CD14-positive monocyte (primary cell): Measurements from ENCODE around the gene STK32C. TPM values are rescaled to one million over a fixed set of nuclear protein-coding genes. Genes with fewer than 3 reads are reported as not detected.

Experiments
- DNase-seq, 3 donors: peaks; one replicate each; pipeline ENCODE4 v3.0.0-alpha.2; 2011 to 2022
- H2AFZ ChIP-seq: 2 replicates; pipeline ENCODE4 v1.6.0; 2012; ENCODE audit warnings: mild to moderate bottlenecking, low read depth, low read length, inconsistent platforms; ENCODE audit not compliant: insufficient read depth, poor library complexity, severe bottlenecking
- H3K27ac ChIP-seq, 2 donors: 1 replicate in 1 of 2; 2 replicates in 1 of 2; pipeline ENCODE4 v1.5.1; 2012 to 2013; ENCODE audit warnings: low read length in 2 of 2, control low read depth in 1 of 2, inconsistent platforms in 1 of 2, low read depth in 1 of 2, mild to moderate bottlenecking in 1 of 2
- H3K27me3 ChIP-seq, 2 donors: one replicate each; pipeline versions ENCODE4 v1.6.0 to v1.6.1; 2011 to 2013; ENCODE audit warnings: low read length in 2 of 2; ENCODE audit not compliant: control insufficient read depth in 2 of 2, insufficient read depth in 2 of 2
- H3K36me3 ChIP-seq, 2 donors: replicated peaks in 1 of 2; 1 replicate in 1 of 2; 2 replicates in 1 of 2; pipeline versions ENCODE4 v1.5.1 to v1.6.1; 2012 to 2013; ENCODE audit warnings: low read length in 2 of 2, control low read depth in 1 of 2, inconsistent platforms in 1 of 2, mild to moderate bottlenecking in 1 of 2; ENCODE audit not compliant: insufficient read depth in 2 of 2, control insufficient read depth in 1 of 2
- H3K4me1 ChIP-seq, 2 donors: 1 replicate in 1 of 2; 2 replicates in 1 of 2; pipeline versions ENCODE4 v1.5.1 to v1.6.1; 2012 to 2013; ENCODE audit warnings: low read length in 2 of 2, control low read depth in 1 of 2, inconsistent platforms in 1 of 2, mild to moderate bottlenecking in 1 of 2, moderate library complexity in 1 of 2; ENCODE audit not compliant: insufficient read depth in 2 of 2, control insufficient read depth in 1 of 2
- H3K4me2 ChIP-seq: replicated peaks from 2 replicates; pipeline ENCODE3; 2012; ENCODE audit warnings: low read length, moderate library complexity, mild to moderate bottlenecking; ENCODE audit not compliant: poor library complexity, severe bottlenecking; ENCODE audit errors: extremely low read depth
- H3K4me3 ChIP-seq, 3 experiments: fragments of 200-600 bp in 1 of 3; sonication (generic) in 1 of 3; replicated peaks in 1 of 3; 1 replicate in 2 of 3; 2 replicates in 1 of 3; pipeline ENCODE4 v1.5.1; 2011 to 2013; ENCODE audit warnings: low read length in 3 of 3, mild to moderate bottlenecking in 3 of 3, control low read depth in 2 of 3, low read depth in 2 of 3, inconsistent platforms in 1 of 3, moderate library complexity in 1 of 3
- H3K79me2 ChIP-seq: 2 replicates; pipeline ENCODE4 v1.6.0; 2012; ENCODE audit warnings: mild to moderate bottlenecking, control low read depth, inconsistent platforms, low read length, moderate library complexity; ENCODE audit not compliant: insufficient read depth
- H3K9ac ChIP-seq: 2 replicates; pipeline ENCODE4 v1.6.0; 2017; ENCODE audit warnings: low read length, mild to moderate bottlenecking; ENCODE audit not compliant: insufficient read depth, poor library complexity, severe bottlenecking
- H3K9me3 ChIP-seq, 2 donors: replicated peaks in 1 of 2; 1 replicate in 1 of 2; 2 replicates in 1 of 2; pipeline versions ENCODE4 v1.5.1 to v1.6.1; 2012 to 2013; ENCODE audit warnings: low read length in 2 of 2, control low read depth in 1 of 2; ENCODE audit not compliant: control insufficient read depth in 1 of 2, insufficient read depth in 1 of 2
- H4K20me1 ChIP-seq: 2 replicates; pipeline ENCODE4 v1.6.0; 2012; ENCODE audit warnings: mild to moderate bottlenecking, low read length, control low read depth, moderate library complexity; ENCODE audit not compliant: insufficient read depth
- H3K27ac Mint-ChIP-seq, 7 donors: one replicate each; pipeline ENCODE4 v1.8.0; 2020; ENCODE audit warnings: mild to moderate bottlenecking in 7 of 7, mixed read lengths in 7 of 7, moderate library complexity in 6 of 7, inconsistent platforms in 2 of 7
- H3K27me3 Mint-ChIP-seq, 3 donors: one replicate each; pipeline ENCODE4 v1.8.0; 2021 to 2022; ENCODE audit warnings: low read depth in 3 of 3, mild to moderate bottlenecking in 3 of 3, mixed read lengths in 3 of 3, moderate library complexity in 3 of 3, inconsistent platforms in 1 of 3
- H3K36me3 Mint-ChIP-seq, 2 donors: one replicate each; pipeline ENCODE4 v1.8.0; 2020; ENCODE audit warnings: mixed read lengths in 2 of 2, inconsistent platforms in 1 of 2, mild to moderate bottlenecking in 1 of 2
- H3K4me1 Mint-ChIP-seq: one replicate; pipeline ENCODE4 v1.8.0; 2020; ENCODE audit warnings: mild to moderate bottlenecking, mixed read lengths
- H3K4me3 Mint-ChIP-seq, 2 donors: one replicate each; pipeline ENCODE4 v1.8.0; 2020; ENCODE audit warnings: mild to moderate bottlenecking in 2 of 2, mixed read lengths in 2 of 2, moderate library complexity in 1 of 2
- H3K9me3 Mint-ChIP-seq, 7 donors: one replicate each; pipeline ENCODE4 v1.8.0; 2020 to 2022; ENCODE audit warnings: mixed read lengths in 7 of 7, mild to moderate bottlenecking in 6 of 7, moderate library complexity in 6 of 7, inconsistent platforms in 2 of 7
- WGBS: methylation state at CpG from one replicate; pipeline ENCODE4 v1.1.5; 2013; ENCODE audit warnings: missing lambda C conversion rate; ENCODE audit not compliant: insufficient coverage; 5-methylcytosine and 5-hydroxymethylcytosine counted together
- intact Hi-C, 2 donors: fragments of 100-400 bp; cut with micrococcal nuclease; formaldehyde crosslinking; loops; one replicate each; pipeline versions ENCODE4 v1.15.0 to v1.15.1; 2023
- polyA plus RNA-seq, 3 donors: library from polyadenylated mRNA; depleted of rRNA in 1 of 3; unstranded in 2 of 3; stranded (reverse) in 1 of 3; fragments of 300-500 nt in 2 of 3; fragments of >200 nt in 1 of 3; fragmentation: Illumina TruSeq in 2 of 3; gene quantifications; 1 replicate in 2 of 3; 2 replicates in 1 of 3; pipeline ENCODE4 v1.2.3, GENCODE V29; 2012 to 2021
- TF ChIP-seq, protein P1 (sequence below): fragments of 200-600 bp; IDR thresholded peaks from one replicate; pipeline ENCODE4 v1.8.0; 2022; ENCODE audit warnings: antibody characterized with exemption, mild to moderate bottlenecking

Gene STK32C
- polyA plus RNA-seq, 3 donors = 13.6 to 22.8 (median 18.4) TPM

DNA sequence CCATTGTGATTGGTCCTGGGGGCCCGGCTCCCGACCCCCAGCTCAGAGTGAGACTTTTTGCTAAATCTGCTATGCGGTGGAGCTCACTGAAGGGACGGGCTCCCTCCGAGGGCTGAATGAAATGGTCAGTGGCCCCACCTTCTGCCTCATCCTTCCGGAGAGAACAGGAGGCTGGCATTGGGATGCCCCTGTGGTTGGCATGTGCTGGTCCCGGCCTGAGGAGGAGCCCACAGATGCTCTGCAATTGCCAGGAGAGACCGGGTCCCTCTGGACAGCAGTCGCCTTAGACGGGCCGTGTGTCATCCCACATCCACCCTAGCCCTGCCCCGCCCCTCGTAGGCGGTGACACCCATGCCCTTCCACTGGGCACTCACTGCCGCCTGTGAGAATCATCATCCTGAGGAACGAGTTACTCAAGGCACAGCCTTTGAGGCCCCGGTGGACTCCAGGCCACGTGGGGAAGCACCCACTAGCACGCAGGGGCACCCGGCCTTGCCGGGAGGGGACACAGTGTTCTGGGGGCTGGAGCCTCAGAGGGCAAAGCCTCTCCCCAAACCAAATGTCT is 142.3 kb downstream of the STK32C start:
- H3K4me1 ChIP-seq = no peaks in the 10 kb centered on the region
- H3K79me2 ChIP-seq = no peaks in the 10 kb centered on the region
- no peaks in the 10 kb centered on the region for H4K20me1 ChIP-seq
- no peak overlapping the region for H3K4me2 ChIP-seq
- no peak overlapping the region for H2AFZ ChIP-seq
- no peak for DNase-seq
- peaks cover 9 to 10% (median 9%) of the 10 kb centered on the region in 3 donors for H3K27me3 Mint-ChIP-seq
- TF ChIP-seq, protein P1, sequence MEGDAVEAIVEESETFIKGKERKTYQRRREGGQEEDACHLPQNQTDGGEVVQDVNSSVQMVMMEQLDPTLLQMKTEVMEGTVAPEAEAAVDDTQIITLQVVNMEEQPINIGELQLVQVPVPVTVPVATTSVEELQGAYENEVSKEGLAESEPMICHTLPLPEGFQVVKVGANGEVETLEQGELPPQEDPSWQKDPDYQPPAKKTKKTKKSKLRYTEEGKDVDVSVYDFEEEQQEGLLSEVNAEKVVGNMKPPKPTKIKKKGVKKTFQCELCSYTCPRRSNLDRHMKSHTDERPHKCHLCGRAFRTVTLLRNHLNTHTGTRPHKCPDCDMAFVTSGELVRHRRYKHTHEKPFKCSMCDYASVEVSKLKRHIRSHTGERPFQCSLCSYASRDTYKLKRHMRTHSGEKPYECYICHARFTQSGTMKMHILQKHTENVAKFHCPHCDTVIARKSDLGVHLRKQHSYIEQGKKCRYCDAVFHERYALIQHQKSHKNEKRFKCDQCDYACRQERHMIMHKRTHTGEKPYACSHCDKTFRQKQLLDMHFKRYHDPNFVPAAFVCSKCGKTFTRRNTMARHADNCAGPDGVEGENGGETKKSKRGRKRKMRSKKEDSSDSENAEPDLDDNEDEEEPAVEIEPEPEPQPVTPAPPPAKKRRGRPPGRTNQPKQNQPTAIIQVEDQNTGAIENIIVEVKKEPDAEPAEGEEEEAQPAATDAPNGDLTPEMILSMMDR = no peak
- H3K9me3 ChIP-seq = no peaks in the 10 kb centered on the region
- no peak overlapping the region for H3K9ac ChIP-seq
- no peak overlapping the region for H3K4me3 ChIP-seq
- no peaks in the 10 kb centered on the region for H3K36me3 ChIP-seq
- H3K36me3 Mint-ChIP-seq = no peaks in the 10 kb centered on the region
- no peak overlapping the region for H3K27ac Mint-ChIP-seq
- no peak overlapping the region for H3K4me3 Mint-ChIP-seq
- H3K27me3 ChIP-seq = peaks cover 0 to 5% of the 10 kb centered on the region in 2 donors
- H3K27ac ChIP-seq = no peak overlapping the region
- intact Hi-C loops = no loop called here
- H3K9me3 Mint-ChIP-seq = peaks cover 0 to 2% (median 0%) of the 10 kb centered on the region in 7 donors
- WGBS = 88% methylated on average over 13 of the region's 21 CpGs
- H3K4me1 Mint-ChIP-seq = no peaks in the 10 kb centered on the region

DNA sequence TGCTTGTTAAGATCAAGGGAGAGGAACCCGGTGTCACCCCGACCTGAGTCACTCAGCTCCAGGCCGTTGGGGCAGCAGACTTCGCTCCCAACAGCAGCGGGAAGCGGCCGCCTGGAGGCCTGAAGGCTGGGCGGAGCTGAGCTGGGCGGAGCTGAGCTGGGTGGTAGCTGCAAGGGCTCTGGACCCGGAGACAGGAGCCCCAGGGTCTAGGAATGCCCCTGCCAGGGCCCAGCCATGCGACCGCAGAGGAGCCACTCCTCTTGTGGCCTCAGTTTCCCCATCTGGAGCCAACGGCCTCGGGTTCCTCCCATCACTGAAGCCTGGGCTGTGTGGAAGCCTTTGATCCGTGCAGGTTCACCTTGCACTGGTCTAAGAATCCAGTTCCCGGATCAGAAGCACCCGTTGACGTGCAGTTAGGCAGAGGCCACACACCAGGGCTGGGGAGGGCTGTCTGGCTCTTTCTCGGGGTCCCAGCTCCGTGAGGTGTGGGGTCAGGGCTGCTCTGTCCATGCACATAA is 142.9 kb downstream of the STK32C start:
- Histone ChIP-seq H3K36me3 (no peaks in the 10 kb centered on the region), H4K20me1 (no peaks in the 10 kb centered on the region), H3K4me3 (no peak overlapping the region), H2AFZ (no peak overlapping the region), H3K4me1 (no peaks in the 10 kb centered on the region), H3K9me3 (no peaks in the 10 kb centered on the region), H3K27me3 (peaks cover 0 to 5% of the 10 kb centered on the region in 2 donors), H3K9ac (no peak overlapping the region), H3K79me2 (no peaks in the 10 kb centered on the region), H3K27ac (no peak overlapping the region), H3K4me2 (no peak overlapping the region)
- Mint-ChIP-seq H3K27me3 (peaks cover 9 to 10% (median 9%) of the 10 kb centered on the region in 3 donors), H3K27ac (no peak overlapping the region), H3K4me3 (no peak overlapping the region), H3K9me3 (peaks cover 0 to 2% (median 0%) of the 10 kb centered on the region in 7 donors), H3K4me1 (no peaks in the 10 kb centered on the region), H3K36me3 (no peaks in the 10 kb centered on the region)
- TF ChIP-seq, protein P1 = no peak
- WGBS = 53% methylated on average over 20 of the region's 20 CpGs
- no peak for DNase-seq
- intact Hi-C loops = no loop called here
